Neural progenitor cell (in vitro differentiated cells): ENCODE results near the gene GPR142.

Experiments
- CTCF ChIP-seq: fragments of 200-600 bp; sonication (generic); IDR thresholded peaks from 2 replicates; pipeline ENCODE4 v1.5.1; 2017; ENCODE audit warnings: antibody characterized with exemption, mild to moderate bottlenecking
- EZH2 ChIP-seq: fragments of 200-600 bp; sonication (generic); IDR thresholded peaks from 2 replicates; pipeline ENCODE4 v1.6.1; 2017; ENCODE audit warnings: antibody characterized with exemption, mild to moderate bottlenecking, moderate library complexity

GRCh38 chr17:74344658-74345057 is 22.6 kb upstream of the GPR142 start:
- TF ChIP-seq CTCF, result no peak
- TF ChIP-seq EZH2, result no peak
